ENCODE results near the gene USH1C.

The USH1C gene

DNA sequence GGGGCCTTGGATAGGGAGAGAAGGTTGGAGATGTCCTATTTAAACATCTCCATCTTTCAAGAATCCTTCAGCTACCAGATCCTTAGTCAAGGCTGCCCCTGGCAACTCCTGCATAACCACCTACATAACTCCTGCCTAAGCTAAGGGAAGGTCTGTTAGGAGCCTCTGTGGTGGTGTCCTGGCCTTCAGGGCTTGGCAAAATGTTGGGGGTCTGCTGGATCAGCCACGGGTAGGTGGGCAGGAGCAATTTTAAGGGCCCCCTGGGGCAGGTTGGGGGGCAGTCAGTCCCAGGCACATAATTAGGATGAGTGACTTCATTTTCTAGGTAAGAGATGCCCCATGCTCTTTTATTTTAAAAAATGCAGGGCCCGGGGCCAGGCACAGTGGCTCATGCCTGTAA lies 25.9 kb downstream of the USH1C start:
- Mint-ChIP-seq H3K4me3 (no peak overlapping the region), H3K27me3 (ENCODE audit: low read depth) (peaks cover 28% of the 10 kb centered on the region), H3K27ac (no peak overlapping the region), H3K9me3 (no peaks in the 10 kb centered on the region), H3K4me1 (peaks cover 36% of the 10 kb centered on the region), H3K36me3 (ENCODE audit: low read depth) (no peaks in the 10 kb centered on the region)
- TF ChIP-seq CTCF (IDR thresholded peaks at IDR 0.05; ENCODE audit: unreplicated experiment in 3 of 3): no peak

DNA sequence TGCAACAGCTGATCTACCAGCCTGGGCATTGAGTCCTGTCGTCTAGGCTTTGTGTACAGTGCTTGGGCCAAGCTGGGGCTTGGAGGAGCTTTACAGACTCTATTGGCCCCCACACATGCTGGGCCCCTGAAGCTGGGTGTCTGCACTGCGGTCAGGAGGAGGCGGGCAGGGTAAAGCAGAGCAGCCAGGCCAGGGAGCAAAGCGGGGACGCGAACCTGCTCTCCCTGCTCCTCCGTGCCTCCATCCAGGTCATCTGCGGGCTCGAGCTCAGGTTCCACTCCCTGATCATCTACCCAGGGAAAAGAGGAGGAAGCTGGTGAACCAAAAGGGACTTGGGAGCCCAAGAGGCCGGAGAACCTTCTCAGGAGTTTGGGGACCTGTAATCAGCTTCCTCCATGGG lies 27.0 kb downstream of the USH1C start:
- H3K9me3 Mint-ChIP-seq: no peaks in the 10 kb centered on the region
- H3K36me3 Mint-ChIP-seq (ENCODE audit: low read depth): no peaks in the 10 kb centered on the region
- H3K27ac Mint-ChIP-seq: no peak overlapping the region
- peaks cover 33% of the 10 kb centered on the region for H3K27me3 Mint-ChIP-seq (ENCODE audit: low read depth)
- no peak for TF ChIP-seq CTCF (IDR thresholded peaks at IDR 0.05; ENCODE audit: unreplicated experiment in 3 of 3)
- peaks cover 41% of the 10 kb centered on the region for H3K4me1 Mint-ChIP-seq
- no peak overlapping the region for H3K4me3 Mint-ChIP-seq

GRCh38 chr11:17516551-17517150 lies 27.6 kb downstream of the USH1C start:
- no peak overlapping the region for H3K27ac Mint-ChIP-seq
- peaks cover 34% of the 10 kb centered on the region for H3K27me3 Mint-ChIP-seq (ENCODE audit: low read depth)
- H3K36me3 Mint-ChIP-seq (ENCODE audit: low read depth): no peaks in the 10 kb centered on the region
- TF ChIP-seq CTCF (IDR thresholded peaks at IDR 0.05; ENCODE audit: unreplicated experiment in 3 of 3): no peak
- no peak overlapping the region for H3K4me3 Mint-ChIP-seq
- peaks cover 46% of the 10 kb centered on the region for H3K4me1 Mint-ChIP-seq
- no peaks in the 10 kb centered on the region for H3K9me3 Mint-ChIP-seq

- no peak overlapping the region for H3K27ac Mint-ChIP-seq
- peaks cover 49% of the 10 kb centered on the region for H3K4me1 Mint-ChIP-seq
- H3K4me3 Mint-ChIP-seq: no peak overlapping the region
- TF ChIP-seq CTCF (IDR thresholded peaks at IDR 0.05; ENCODE audit: unreplicated experiment in 3 of 3): no peak
- no peaks in the 10 kb centered on the region for H3K36me3 Mint-ChIP-seq (ENCODE audit: low read depth)
- H3K27me3 Mint-ChIP-seq (ENCODE audit: low read depth): peaks cover 27% of the 10 kb centered on the region
- no peaks in the 10 kb centered on the region for H3K9me3 Mint-ChIP-seq
These were observed 28.6 kb downstream of the USH1C start for GRCh38 chr11:17515443-17516176.

DNA sequence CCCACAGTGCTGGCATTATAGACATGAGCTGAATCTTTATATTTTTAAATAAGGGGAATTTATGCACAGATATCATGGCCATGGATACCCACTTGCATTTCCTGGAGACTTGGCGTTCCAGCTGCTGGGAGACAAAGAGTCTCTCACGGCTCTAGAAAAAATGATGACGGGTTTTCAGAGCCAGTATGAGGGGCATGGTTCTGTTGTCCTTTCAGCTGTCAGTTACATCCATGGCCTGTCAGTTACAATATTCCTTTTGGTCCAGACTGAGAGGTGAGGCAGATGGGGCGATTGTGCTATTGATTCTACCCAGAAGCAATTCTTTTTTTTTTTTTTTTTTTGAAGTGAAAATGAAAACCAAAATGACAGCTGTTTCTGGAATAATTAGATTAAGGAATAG lies 29.7 kb downstream of the USH1C start:
- Mint-ChIP-seq H3K4me3 (no peak overlapping the region), H3K36me3 (ENCODE audit: low read depth) (no peaks in the 10 kb centered on the region), H3K4me1 (peaks cover 52% of the 10 kb centered on the region), H3K27me3 (ENCODE audit: low read depth) (peaks cover 24% of the 10 kb centered on the region), H3K27ac (no peak overlapping the region), H3K9me3 (no peaks in the 10 kb centered on the region)
- no peak for TF ChIP-seq CTCF (IDR thresholded peaks at IDR 0.05; ENCODE audit: unreplicated experiment in 3 of 3)

- no peak overlapping the region for H3K4me3 Mint-ChIP-seq
- H3K36me3 Mint-ChIP-seq (ENCODE audit: low read depth): no peaks in the 10 kb centered on the region
- peaks cover 22% of the 10 kb centered on the region for H3K27me3 Mint-ChIP-seq (ENCODE audit: low read depth)
- no peak overlapping the region for H3K27ac Mint-ChIP-seq
- no peaks in the 10 kb centered on the region for H3K9me3 Mint-ChIP-seq
- no peak for TF ChIP-seq CTCF (IDR thresholded peaks at IDR 0.05; ENCODE audit: unreplicated experiment in 3 of 3)
- H3K4me1 Mint-ChIP-seq: peaks cover 50% of the 10 kb centered on the region
These were observed 30.4 kb downstream of the USH1C start for GRCh38 chr11:17513853-17514252.

All from nephron (organoid).